Lower leg skin (tissue), 4 donors: Measurements from ENCODE around the gene CCSAP. TPM values are rescaled to one million over a fixed set of nuclear protein-coding genes. Genes with fewer than 3 reads are reported as not detected.

Experiments
- DNase-seq, 2 donors: peaks; one replicate each; pipeline ENCODE4 v3.0.0-alpha.2; 2019; ENCODE audit warnings: low spot score in 2 of 2
- H3K4me3 ChIP-seq: fragments of 200-600 bp; sonication (generic); 2 replicates; pipeline ENCODE4 v1.5.1; 2017; ENCODE audit warnings: mild to moderate bottlenecking, low read depth; ENCODE audit not compliant: poor library complexity, severe bottlenecking
- POLR2A ChIP-seq, 2 donors: fragments of 450-650 bp; IDR thresholded peaks; one replicate each; pipeline ENCODE4 v1.6.1; 2016 to 2017; ENCODE audit warnings: antibody characterized with exemption in 2 of 2, mild to moderate bottlenecking in 1 of 2, moderate library complexity in 1 of 2
- WGBS, 2 donors: methylation state at CpG; one replicate each; pipeline ENCODE4 v1.1.5; 2018; 5-methylcytosine and 5-hydroxymethylcytosine counted together
- intact Hi-C: fragments of 100-400 bp; cut with DNase I; formaldehyde crosslinking; loops from one replicate; pipeline ENCODE4 v1.15.0; 2023; ENCODE audit warnings: low total_unique reads
- total RNA-seq, 4 donors: library from RNA; depleted of rRNA; stranded (reverse); fragments of >200 nt; gene quantifications; one replicate each; pipeline ENCODE4 v1.1.0, GENCODE V29; 2016
- TF ChIP-seq, protein P1 (sequence below), 3 donors: fragments of 450-650 bp; IDR thresholded peaks; one replicate each; pipeline ENCODE4 v1.5.1; 2016; ENCODE audit warnings: antibody characterized with exemption in 3 of 3, mild to moderate bottlenecking in 3 of 3, moderate library complexity in 2 of 3

CCSAP gene
- total RNA-seq, 4 donors from 2014 or later, result 20.0 to 32.4 (median 26.8) TPM

DNA sequence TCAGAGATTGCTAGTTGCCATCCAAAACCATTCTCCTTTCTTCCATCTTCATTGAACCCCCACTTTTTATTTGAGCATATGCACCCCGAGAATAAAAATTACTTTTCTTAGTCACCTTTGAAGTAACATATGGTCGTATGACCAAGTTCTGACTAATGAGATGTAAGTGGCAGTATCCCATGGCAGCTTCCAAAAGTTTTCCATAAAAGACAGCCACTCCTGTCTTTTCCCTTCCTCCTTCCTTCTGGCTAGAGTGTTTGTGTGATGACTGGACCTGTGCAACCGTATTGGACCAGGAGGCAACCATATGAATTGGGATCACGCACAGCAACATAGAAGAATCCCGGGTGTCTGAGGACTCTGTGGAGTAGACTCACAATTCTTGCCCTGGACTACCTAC lies 41.1 kb upstream of the CCSAP start:
- WGBS, 2 donors, result 88% methylated on average over 5 of the region's 5 CpGs
- DNase-seq, result no peak
- intact Hi-C loops, result no loop called here
- no peak for TF ChIP-seq POLR2A (IDR thresholded peaks at IDR 0.05)
- TF ChIP-seq, protein P1, sequence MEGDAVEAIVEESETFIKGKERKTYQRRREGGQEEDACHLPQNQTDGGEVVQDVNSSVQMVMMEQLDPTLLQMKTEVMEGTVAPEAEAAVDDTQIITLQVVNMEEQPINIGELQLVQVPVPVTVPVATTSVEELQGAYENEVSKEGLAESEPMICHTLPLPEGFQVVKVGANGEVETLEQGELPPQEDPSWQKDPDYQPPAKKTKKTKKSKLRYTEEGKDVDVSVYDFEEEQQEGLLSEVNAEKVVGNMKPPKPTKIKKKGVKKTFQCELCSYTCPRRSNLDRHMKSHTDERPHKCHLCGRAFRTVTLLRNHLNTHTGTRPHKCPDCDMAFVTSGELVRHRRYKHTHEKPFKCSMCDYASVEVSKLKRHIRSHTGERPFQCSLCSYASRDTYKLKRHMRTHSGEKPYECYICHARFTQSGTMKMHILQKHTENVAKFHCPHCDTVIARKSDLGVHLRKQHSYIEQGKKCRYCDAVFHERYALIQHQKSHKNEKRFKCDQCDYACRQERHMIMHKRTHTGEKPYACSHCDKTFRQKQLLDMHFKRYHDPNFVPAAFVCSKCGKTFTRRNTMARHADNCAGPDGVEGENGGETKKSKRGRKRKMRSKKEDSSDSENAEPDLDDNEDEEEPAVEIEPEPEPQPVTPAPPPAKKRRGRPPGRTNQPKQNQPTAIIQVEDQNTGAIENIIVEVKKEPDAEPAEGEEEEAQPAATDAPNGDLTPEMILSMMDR (IDR thresholded peaks at IDR 0.05), result no peak
- no peak overlapping the region for H3K4me3 ChIP-seq

DNA sequence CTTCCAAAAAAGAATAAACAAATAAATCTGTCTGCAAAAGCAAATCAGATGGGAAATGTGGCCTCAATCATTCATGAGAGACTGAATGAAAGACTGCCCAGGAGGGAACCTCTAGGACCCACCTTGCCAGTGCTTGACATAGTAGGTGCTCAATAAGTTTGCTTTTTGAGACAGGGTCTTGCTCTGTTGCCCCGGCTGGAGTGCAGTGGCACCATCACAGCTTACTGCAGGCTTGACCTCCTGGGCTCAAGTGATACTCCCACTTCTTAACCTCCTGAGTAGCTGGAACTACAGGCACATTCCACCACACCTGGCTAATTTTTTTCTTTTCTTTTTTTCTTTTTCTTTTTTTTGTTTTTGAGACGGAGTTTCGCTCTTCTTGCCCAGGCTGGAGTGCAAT lies 40.3 kb upstream of the CCSAP start:
- no peak for DNase-seq
- 83 to 91% methylated on average over 3 of the region's 3 CpGs for WGBS, 2 donors
- intact Hi-C loops, result no loop called here
- no peak for TF ChIP-seq POLR2A (IDR thresholded peaks at IDR 0.05)
- TF ChIP-seq, protein P1 (IDR thresholded peaks at IDR 0.05), result no peak
- no peak overlapping the region for H3K4me3 ChIP-seq

DNA sequence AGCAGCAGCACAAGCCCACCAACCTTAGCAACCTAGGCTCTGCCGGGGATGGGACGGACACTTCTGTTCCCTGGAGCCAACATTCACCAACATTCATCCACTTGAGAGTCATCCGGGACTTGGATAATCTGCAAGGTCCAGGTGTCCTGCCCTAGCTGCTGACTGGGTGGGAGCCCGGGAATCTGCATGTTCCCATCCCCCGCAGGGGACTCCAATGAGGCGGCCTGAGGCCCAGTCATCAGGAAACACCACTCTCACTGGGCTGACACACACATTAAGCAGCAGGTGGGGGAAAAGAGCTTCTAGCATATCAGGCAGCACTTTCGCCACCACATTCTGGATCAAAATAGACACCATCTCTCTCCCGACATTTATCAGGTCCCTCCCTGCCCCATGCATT lies 38.4 kb upstream of the CCSAP start:
- H3K4me3 ChIP-seq, result no peak overlapping the region
- TF ChIP-seq POLR2A (IDR thresholded peaks at IDR 0.05), result no peak
- TF ChIP-seq, protein P1 (IDR thresholded peaks at IDR 0.05), result no peak
- peak in 1 of 2 donors; percentile 36 for DNase-seq
- 81 to 85% methylated on average over 8 of the region's 8 CpGs for WGBS, 2 donors
- intact Hi-C loops, result no loop called here

DNA sequence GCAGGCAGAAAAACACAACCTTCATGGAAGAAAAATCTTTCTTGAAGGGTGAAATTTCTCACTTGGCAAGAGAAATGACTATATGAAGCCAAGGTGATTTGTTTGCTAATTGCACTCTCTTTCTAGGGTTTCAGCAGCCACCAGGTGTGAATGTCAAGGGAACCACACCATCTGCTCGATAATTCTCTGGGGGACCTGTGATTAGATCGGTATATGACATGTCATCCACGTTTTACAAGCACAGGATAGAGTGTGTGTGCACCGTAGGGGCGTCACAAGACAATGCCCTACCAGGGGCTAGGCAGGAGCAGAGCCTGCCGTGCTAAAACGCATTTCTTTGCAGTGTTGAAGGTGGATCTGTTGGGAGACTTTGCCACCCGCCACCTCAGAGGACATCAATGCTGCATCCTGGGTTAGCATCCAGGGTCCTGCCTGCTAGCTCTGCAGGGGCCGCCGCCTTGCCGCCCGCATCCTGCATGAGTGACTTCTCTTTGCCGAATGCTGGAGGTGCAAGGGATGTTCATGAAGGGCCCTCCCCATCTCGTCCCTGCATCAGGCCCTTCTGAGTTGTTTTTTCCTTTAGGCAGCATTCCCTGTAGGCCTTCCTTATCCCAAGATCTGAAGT lies 37.8 kb upstream of the CCSAP start:
- H3K4me3 ChIP-seq, result no peak overlapping the region
- intact Hi-C loops, result no loop called here

DNA sequence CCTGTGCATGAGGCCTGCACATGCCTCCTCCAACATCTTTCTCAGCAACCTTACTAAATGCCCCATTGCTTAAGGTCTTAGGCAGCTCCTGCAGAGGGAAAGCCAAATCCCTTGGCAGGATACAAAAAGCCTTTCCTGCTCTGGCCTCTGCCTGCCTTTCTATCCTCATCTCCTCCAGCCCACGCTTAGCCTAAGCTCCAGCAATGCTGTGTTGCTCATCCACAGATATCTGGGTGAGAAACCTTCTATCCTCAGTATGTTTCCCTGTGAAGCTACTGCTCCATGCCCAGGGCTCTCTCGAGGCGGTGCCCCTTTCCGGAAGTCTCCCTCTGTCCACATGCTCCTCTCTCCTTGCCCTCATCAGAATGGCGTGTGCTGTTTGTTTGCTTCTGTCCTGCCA lies 37.0 kb upstream of the CCSAP start:
- intact Hi-C loops, result no loop called here
- H3K4me3 ChIP-seq, result no peak overlapping the region
- DNase-seq, result peak in 1 of 2 donors; percentile 21
- WGBS, 2 donors, result 58 to 60% methylated on average over 5 of the region's 5 CpGs
- no peak for TF ChIP-seq POLR2A (IDR thresholded peaks at IDR 0.05)
- TF ChIP-seq, protein P1 (IDR thresholded peaks at IDR 0.05), result no peak

More for the DNA sequence above, 37.8 kb upstream of the CCSAP start:
- 68 to 71% methylated on average over 14 of the region's 14 CpGs for WGBS, 2 donors
- TF ChIP-seq, protein P1 (IDR thresholded peaks at IDR 0.05), result no peak
- TF ChIP-seq POLR2A (IDR thresholded peaks at IDR 0.05), result no peak
- DNase-seq, result peak in 1 of 2 donors; percentile 62
